Stimulated activated CD4-positive, alpha-beta T cell treated with anti-CD3 and anti-CD28 coated beads, Interleukin-15, amount 100 ng/mL, for 24 hours (primary cell): ENCODE results near the gene SLC49A4.

Experiments used
- DNase-seq: peaks from one replicate; pipeline ENCODE4 v3.0.0-alpha.2; 2020

The SLC49A4 gene

DNA sequence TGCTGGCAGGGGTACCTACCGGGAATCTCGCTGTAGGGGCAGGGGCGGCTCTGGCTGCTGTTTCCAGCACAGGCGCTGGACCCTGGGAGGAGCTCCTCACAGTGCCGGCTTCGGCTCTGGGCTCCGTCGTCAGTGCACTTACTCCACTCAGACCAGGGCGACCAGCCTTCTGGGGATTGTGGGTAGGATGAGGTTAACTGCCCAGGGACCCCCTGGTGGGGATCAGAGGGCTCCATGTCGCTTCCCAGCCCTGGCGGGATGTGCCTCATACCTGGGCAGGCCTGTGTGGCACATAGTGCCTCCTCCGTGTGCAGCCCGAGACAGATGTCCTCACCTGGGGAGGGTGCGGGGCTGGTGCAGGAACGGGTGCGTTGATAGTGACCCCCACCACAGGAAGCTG lies 117.0 kb downstream of the SLC49A4 start:
- no peak for DNase-seq

DNA sequence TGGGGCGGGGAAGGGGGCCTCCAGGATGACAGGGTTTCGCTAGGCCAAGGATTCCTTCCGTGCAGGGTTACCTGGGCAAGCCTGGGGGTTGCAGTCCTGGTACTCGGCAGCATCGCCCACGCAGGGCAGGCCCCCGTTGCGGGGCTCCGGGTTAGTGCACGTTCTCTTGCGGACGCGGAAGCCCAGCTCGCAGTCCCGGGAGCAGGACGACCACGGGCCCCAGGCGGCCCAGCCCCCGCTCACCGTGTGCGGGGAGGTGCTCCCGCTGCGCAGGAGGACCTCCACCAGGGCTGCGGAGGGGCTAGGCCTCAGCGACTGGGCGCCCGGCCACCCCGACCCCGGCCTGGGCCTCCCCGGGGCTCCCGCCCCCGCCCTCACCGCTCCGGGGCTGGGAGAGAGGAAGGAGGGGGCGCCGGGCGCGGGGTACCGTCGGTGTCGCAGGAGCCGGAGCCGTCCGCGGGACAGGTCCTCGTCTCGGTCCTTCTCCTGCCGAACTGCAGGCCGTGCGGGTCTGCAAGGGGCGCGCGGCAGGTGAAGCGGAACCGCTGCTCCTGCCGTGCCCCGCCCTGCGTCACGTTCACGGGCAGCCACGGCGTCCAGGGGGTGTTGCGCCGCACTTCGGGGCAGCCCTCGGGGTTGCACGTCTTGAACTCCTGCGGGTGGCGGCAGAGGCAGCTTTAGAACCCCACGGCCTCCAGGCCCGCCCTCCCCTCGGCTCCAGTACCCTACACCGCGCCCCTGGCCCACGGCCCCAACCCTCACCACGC lies 118.1 kb downstream of the SLC49A4 start:
- DNase-seq = no peak

DNA sequence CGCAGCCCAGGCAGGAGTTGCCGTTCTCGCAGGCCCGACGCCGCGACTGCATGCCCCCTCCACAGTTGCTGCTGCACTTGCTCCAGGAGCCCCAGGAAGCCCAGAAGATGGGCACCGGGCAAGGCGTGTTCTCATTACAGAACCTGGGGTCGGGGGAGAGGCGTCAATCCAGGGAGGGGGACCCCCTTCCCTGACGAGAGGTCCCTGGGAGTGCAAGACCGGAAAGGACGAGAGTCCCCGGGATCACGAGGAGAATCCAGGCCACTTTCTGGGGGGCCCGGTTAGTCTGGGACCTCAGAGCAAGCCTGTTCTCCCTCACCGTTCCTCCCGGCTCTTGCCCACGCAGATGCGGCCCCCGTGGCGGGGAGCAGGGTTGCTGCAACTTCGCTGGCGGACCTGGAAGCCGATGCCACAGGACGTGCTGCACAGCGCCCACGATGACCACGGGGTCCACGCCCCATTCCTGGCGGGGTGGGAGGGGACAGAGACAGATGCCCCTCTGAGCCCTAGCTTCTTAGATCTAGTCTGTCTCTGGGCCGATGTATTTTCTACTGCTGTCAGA lies 118.8 kb downstream of the SLC49A4 start:
- DNase-seq = no peak

DNA sequence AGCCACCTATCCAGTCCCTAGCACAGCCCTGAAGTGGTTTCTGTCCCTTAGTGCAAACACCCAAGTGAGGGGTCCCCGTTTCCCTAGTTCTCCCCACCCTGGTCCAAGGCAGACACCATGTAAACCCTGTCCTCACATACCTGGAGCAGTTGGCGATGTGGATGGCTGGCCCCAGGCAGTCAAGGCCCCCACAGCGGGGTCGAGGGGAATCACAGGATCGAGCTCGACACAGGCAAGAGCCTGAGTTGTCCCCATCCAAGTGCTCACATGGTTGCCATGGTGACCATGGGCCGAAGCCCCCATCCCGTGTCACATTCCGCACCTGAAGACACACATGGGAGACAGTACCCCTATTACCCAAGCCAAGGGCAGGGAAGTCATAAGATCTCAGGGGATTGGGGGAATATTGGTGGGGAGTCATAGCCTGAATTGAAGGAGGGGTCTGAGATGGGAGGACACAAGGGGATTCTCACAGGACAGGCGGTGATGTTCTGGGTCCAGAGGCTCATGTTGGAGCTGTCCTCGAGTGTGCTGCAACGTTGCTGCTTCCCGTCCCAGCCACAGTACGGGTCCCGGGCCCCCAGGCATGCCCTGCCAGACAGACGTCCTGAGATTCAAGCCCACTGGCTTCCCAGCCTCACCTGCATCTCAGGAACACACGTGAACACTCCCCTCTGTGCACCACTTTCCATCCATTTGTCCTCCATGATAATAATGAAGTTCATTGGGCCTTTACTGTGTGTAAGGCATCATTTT lies 120.6 kb downstream of the SLC49A4 start:
- no peak for DNase-seq

DNA sequence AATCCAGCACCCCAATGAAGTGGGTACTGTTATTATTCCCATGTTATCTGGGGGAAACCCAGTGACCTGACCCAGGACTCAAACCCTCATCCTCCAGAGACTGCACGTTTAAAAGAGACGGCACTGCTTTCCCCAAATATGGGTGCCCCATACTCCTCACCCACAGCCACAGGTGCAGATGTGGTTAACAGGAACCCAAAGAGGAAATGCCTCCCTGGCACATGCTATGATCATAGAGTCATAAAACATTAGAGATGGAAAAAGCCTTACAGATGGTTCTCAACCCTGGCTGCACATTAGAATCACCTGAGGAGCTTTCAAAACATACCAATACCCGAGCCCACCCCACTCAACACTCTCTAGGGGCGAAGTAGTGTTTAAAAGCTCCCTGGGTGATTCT lies 121.2 kb downstream of the SLC49A4 start:
- DNase-seq = no peak

DNA sequence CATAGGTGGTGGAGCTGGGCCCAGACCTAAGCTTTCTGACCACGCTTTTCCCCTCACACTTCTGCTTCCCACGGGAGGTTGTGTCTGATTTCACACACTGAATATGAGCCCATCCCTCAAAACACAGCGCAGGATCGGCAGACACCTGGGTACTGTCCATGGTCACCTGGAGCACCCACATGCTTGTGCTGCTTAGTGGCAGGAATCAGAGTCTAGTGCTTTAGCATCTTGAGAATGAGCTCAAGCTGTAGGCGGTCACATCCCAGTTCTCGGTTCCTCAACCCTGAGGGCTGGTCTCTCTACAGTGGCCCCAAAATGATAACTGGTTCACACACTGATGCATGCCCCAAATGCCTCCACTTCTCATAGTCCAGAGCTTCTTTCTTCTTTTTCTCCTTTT lies 121.7 kb downstream of the SLC49A4 start:
- DNase-seq = no peak

DNA sequence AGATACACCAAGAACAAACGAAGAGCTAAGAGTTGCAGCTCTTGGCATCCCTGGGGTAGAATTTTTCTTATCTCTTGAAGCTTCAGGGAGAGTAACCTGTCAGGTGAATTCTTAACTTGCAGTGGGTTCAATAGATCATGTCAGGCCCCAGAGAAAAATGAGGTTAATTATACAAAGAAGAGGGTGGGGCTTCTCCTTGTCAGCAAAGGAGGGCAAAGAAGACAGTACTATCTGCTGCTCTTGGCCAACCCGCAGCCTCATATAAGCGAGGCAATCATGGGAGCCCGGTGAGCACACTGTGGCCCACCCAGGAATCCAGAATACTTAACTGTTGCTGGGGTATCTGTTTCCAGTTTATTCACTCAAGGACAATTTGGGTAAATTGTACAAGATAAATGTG lies 122.5 kb downstream of the SLC49A4 start:
- no peak for DNase-seq

DNA sequence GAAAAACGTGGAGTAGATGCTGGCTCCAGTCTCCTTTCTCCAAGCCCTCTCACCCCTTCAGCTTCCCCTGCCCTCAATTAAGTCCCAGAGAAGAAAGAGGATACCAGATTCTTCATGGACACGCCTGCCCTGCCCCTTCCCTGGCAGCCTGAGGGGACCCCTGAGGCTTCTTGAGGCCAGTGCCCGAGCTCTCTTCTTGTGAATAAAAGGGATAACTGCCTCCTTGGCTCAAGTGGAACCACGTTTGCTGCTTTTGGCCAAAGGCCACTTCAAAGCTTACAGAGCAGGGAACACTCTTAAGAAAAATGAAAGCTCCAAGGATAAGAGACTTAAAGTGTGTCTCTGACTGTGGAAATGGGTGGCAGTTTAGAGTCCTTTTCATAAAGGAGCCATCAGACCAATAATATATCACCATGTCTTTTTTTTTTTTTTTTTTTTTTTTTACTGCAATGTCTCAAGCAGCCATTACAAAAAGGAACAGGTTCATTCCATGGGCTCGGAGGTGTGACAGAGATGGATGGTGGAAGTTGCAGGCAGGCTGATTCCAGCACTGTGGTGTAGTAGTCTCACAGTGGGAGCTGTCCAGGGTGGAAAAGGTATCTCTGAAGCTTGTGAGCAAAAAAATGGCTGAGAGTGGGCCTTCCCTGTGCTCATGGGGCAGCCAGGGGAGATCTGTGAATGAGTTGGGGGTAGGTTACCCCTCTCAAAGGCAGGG lies 123.9 kb downstream of the SLC49A4 start:
- no peak for DNase-seq

DNA sequence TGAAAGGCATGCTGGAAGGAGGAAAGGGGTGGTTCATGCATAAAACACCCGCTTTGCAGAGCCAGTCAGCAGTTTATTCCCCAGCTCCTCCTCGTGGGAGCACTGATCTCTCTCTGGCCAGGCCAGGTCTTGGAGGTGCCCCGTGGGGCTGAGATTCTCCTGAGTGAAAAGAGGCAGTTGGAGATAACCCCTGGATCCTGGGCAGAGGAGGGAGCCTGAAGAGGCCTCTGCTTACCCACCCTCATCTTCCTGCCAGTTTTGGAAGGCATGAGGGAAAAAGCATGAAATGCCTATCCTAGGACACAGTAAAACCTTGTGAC lies 124.4 kb downstream of the SLC49A4 start:
- DNase-seq = no peak

DNA sequence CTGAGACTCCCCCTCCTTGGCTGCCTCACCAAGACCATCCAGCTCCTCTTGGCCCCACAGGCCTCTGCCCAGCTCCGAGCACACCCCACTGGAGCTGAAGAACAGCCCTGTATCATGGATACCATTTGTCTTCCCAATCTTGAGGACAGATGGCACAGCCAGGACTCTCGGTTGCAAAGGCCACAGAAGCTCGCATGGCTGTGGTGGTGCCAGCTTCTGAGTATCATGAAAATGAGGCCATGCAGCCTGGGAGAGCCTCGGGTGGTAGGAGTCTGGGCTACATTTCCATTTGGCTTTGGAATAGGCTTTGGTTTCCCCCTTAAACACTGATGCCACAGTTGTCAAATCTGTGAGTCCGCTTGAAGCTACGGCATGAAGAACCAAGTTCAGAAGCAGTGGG lies 126.1 kb downstream of the SLC49A4 start:
- DNase-seq = no peak

DNA sequence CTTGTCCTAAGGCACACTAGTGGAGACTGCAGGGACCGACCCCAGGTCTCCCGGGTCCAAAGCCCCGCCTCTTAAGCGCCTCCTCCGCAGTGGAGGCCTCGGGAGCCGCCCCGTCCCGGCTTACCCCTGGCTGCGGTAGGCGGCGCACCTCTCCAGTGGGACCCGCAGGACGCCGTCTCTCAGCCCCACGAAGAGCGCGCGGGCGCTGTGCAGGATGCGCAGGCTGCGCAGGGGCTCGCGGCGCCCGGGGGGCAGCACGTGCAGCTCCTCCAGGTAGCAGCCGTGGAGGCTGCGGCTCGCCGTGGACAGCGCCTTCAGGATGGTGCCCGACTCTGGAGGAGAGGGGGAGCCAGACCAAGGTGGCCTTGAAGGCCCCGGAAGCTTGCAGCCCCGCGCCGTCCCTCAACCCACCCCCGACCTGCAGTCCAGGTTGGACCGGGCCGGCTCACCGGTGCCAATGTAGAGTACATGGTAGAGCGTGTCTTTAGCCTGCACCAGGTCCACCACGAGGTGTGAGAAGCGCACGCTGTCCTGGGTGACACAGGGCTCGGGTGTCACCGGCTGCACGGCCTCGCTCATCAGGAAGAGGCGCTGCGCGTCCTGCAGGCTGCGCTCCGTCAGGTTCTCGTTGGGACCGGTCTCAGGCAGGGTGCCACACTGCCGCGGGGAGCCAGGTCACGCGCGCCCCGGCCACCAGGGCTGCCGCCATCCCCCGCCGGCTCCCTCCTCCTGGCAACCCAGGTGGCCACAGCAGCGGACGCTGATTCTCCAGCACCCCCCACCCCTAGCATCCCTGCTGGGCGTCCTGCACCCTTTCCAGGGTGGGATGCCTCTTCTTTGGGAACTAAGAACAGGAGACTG lies 127.2 kb downstream of the SLC49A4 start:
- DNase-seq = peak; percentile 70

DNA sequence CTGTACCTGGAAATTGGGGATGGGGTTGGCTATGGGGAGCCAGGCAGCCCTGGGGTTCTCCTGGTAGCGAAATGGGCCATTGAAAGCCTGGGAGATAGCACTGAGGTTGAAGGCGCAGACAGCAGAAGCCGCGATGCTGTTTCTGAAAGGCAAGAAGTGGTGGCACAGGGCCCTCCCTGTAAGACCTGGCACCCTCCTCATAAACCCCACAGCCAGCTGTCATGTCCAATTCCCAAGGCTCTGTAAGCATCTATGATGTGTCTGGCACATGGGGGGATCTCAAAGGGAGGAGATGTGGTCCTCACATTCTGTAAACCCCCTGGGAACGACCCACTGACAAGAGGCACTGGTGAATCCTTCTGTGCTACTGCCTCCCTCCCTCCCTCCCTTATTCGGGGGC lies 128.7 kb downstream of the SLC49A4 start:
- no peak for DNase-seq

DNA sequence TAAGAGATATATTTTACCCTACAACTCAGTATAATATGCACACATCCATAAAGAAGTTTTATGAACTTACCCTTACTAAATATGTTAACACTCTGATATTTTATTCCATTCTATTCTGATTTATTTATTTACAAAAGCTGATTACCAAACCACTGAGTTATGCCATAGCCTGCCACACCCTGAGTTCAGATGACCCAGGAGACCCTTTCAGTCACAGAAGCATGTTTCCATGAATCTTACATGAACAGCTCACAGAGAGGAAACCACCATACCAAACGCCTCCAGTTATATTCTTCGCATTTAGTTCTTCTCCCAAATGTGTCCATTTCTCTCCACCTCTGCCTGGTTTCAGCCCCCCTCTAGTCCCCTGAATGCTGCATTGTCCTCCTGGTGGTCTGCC lies 129.2 kb downstream of the SLC49A4 start:
- no peak for DNase-seq

DNA sequence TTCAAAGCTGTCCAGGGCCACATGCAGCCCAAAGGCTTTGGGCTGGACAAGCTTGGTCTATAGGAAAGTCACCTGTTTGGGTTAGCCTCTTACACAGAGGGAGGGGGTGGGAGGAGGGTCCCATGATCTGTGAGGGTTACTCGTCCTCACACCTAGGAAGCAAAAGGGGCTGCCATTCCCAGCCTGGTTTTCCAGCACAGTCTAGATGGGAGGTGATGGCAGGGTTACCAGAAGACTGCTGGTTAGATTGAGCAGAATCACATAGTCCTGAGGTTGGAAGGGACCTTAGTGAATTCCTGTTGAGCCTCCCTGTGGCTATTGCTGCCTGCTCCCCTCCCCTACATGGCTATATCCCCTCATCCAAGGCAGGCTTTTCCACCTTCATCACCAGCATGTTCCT lies 130.9 kb downstream of the SLC49A4 start:
- DNase-seq = no peak

DNA sequence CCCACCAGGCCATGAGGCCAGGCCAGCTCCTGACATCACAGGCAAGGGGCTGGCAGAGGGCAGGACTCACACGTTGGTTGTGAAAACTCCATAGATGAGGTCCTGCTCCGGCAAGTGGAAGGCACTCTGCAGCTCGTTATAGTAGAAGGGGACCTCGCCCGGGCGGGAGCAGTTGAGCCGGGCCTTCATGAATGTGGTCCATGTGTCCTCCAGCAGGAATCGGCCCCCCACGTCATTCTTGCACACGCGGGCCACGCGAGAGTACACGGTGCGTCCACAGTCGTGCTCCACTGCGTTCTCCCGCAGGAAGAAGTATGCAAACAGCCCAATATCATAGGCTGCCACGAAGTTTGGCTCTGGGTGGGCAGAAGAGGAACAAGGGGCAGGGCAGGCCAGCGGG lies 131.5 kb downstream of the SLC49A4 start:
- DNase-seq = no peak

DNA sequence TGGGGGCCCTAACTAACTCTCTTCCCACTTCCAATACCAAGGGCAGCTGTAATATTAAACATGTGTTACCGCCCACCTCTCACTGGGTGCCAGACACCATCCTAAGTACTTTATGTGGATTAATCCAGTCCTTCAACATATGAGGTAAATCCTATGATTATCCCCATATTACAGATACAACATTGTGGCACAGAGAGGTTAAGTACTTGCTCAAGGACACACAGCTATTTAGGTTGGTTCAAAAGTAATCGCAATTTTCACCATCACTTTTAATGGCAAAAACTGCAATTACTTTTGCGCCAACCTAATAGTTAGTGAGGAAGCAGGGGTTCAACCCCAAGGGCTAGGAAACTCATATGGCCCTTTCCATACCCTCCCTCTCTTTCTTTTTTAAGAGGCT lies 131.9 kb downstream of the SLC49A4 start:
- DNase-seq = no peak

DNA sequence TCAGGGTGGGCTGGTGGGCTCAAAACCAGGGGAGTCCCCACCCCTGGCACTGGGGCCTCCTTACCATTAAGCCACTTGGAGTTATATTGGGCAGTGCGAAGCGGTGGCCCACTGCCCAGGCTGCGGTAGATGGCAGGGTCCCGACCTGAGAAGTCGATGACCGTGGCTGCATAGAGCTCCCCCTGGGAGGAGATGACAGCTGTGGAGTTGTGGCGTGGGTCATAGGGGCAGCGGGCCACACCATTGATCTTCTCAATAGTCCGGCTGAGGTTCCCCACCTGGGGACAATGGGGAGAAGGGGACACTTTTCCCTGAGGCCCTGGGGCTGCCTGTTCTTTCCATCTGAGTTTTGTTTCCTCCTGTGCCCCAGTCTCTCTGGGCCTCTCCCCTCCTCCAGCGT lies 132.9 kb downstream of the SLC49A4 start:
- DNase-seq = no peak

DNA sequence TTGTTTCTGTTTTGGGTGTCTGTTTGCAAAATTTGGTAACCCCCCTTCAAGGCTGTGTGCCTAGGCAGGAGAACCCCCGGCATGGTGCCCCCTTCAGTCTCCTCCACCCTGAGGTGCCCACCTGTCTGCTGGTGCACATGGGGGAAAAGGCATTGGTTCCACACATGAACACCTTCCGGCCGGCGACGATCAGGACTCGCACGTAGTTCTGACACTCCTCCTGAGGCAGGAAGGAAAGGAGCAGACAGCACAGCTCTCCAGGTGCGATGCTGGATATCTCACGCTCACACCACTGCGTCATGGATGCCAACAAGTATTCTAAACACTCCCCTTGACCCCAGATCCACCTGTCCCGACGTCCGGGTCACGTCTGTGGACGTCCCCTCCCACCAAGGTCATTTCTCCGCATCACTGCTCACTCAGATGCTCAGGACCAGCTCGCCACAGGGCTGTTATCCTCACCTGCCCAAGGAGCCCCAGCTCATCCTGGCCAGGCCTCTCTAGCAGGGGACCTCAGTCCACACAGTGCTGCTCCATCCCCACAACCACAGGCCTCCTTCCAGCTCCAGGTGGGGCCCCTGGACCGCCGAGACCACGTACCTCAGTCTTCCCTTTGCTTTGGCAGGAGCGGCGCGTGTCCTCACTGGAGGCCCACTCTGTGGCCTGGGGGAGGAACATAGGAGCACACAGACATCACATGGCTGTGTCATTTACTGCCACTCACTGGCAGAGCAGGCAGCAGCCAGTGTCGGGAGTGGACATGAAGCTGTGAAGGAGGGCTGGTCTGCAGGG lies 133.7 kb downstream of the SLC49A4 start:
- no peak for DNase-seq

DNA sequence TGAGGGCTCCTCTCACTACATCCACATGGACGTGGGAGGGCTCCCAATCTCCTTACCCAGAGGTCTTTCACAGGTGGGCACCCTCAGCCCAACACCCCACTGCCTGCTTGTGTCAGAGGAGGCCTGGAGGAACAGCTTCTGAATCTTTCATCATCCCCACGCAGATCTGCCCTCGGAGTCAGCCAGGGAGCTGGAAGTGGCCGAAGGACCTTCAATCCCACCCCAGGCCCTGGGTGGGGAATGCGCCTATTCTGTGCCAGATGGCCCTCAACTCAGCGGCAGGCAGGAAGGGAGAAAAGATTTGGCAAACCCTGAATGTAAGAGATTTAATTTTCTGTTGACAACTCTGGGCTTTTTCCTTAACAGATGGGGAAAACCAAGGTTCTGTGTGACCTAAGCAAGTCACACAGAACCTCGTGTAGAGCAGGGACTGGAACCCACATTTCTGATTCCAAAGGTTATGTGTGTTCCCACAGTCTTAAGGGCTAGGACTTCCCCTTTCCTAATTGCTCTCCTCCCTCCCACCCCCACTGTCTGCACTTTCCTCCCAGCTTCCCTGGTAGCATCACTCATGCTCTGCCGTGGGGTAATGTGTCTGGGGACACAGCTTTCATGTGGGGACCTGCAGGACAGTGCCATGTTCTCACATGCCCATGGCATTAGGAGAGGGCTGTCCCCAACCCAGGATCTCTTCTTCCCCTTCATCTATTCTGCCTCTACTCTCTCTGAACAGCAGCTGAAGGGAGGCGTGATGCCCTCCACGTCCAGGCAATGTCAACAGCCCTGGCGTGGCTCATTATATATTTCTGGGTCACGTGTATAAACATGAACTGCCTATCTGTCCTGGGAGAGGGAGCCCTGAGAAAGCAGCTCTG lies 134.6 kb downstream of the SLC49A4 start:
- DNase-seq = no peak

DNA sequence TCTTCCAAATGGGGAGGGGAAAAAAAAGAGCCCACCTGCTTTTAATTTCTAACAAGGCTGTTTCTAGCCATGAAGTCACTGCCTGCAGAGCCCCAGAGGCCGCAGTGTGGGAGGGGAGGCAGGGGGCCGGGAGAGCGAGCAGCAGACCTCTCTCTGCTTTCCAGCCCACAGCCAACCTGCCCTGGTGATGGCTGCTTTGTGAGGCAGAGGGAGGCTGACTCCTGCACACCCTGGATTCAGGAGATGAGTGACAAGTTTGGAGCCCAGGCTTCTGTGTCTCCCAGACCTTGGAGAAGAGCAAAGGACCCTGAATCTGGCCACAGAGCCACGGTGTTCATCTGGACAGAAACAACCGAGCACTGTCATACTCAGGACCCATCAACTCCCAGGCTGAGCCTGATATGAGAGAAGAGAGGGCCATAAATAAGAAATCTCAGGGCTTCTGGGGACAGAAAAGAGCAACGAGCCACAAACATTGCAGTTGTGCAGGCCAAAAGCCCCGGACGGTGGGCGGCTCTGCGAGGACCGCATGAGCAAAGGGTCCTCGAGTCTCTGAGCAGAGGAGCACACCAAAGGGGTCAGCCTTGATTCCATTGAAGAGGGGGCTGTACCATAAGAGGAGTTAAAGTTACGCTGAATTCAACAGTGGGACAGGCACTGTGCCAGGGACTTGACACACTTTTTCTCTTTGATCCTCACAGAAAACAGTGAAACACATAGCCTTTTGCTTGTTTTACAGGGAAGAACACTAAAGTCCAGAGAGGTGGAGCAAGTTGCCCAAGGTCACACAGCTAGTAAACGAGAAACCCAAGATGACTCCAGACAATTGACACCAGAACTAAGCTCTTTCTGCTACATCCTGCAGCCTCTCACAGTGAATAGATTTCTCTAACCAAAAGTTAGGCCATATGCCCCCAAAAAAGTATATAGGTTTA lies 135.5 kb downstream of the SLC49A4 start:
- DNase-seq = no peak
